Activated T-cell treated with anti-CD3 and anti-CD28 coated beads for 1 hour (primary cell): ENCODE results near the gene MEOX2.

Experiments used
- DNase-seq: peaks from one replicate; pipeline ENCODE4 v3.0.0-alpha.2; 2020; ENCODE audit warnings: low read depth

MEOX2 gene

DNA sequence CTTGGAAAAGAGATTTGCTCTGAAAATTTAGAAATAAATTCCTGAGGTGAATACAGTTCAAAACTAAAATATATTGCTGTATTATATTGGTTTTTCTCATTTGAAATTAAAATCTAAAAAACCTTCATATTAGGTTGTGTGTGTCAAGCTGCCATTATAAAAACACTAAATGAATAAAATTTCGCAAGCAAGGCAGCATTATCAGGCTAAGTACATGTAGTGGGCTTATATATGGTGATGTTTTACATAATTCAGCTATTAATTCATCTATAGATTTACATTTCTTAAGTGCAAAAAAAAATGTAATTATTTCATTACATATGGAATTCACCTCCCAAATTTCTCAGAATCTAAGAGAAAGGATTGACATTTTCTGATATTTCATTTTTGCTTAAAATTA, 5.3 kb downstream of the MEOX2 start:
- DNase-seq, result no peak

GRCh38 chr7:15680446-15680845, 6.0 kb downstream of the MEOX2 start:
- no peak for DNase-seq

- DNase-seq, result no peak
Observed at GRCh38 chr7:15679306-15679705, 7.2 kb downstream of the MEOX2 start.

GRCh38 chr7:15678653-15679052, 7.8 kb downstream of the MEOX2 start:
- DNase-seq, result no peak

GRCh38 chr7:15675379-15675778, 11.1 kb downstream of the MEOX2 start:
- DNase-seq, result no peak

- DNase-seq, result no peak
Observed at GRCh38 chr7:15674586-15674985, 11.9 kb downstream of the MEOX2 start.

DNA sequence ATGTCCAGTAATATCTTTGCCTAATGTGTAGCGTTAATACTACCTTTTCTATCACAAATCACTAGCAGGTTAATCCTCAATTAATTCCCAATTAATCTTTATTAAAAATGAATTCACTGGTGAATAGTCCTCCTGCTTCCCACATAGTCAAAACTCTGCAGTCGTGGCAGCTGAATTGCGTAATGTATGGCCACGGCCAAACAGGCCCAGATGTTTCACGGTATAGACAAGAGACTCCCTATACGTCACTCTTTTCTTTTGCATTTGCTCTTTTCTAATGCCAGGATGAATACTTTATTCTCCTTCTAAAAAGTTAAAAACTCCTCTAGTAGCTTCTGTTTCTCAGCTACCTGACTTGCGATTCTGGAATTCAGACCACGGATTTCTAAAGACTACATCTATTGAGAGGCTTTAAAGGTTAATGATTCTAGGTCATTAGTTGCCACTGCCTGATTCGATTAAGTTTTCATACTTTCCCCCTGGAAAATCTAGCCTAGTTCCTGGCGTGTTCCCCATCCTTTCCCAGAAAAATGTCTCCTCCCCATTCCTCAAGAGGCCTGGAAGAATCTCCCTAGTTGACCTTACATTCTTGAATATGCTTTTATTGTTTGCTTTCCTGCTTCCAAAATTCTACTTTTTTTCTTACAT, 16.9 kb downstream of the MEOX2 start:
- no peak for DNase-seq

GRCh38 chr7:15667991-15668390, 18.5 kb downstream of the MEOX2 start:
- DNase-seq, result no peak

- DNase-seq, result no peak
Observed at GRCh38 chr7:15662451-15662850, 24.0 kb downstream of the MEOX2 start.

DNA sequence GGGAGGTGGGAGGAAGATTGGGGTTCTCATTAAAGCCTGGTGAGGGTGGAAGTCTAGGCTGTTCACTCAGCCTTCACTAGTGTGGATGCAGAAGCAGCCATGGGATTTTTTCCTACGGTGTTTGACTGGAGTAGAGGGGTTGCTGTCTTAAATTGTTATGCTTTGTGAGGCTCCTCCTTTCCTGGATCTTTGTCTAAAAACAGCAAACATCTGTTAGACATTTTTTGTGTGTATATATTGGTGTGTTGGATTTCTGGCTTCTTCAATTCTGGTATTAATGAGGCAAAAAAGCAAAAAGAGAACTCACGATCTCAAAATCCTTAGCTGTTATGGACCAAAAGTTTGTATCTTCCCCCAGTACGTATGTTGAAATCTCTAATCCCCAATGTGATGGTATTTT, 28.2 kb downstream of the MEOX2 start:
- no peak for DNase-seq

GRCh38 chr7:15652776-15653290, 33.6 kb downstream of the MEOX2 start:
- DNase-seq, result no peak

GRCh38 chr7:15651693-15652092, 34.8 kb downstream of the MEOX2 start:
- no peak for DNase-seq

GRCh38 chr7:15650787-15651186, 35.7 kb downstream of the MEOX2 start:
- DNase-seq, result no peak

DNA sequence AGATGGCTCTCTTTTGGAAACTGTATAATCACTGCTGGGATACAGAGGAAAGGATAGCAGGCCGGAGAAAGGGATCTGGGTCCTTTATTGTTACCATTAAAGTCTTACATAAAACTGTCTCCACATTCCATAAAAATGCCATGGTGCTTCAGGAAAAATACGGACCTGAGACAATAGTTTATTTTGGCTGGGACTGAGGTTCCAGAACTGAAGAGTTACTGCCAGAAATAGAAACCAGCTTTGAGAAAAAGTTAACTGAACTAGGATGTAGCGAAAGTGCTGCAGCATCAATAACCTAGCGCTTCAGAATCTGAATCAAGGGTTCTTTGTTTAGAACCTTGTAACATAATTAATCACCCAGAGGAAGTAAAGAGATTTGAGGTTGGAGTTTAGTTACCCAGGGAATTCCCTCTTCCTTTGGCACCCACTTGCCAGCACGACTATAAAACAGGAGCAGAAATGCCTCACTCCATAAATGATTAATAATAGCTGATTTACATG, 38.0 kb downstream of the MEOX2 start:
- no peak for DNase-seq

- DNase-seq, result no peak
Observed at GRCh38 chr7:15647309-15647708, 39.2 kb downstream of the MEOX2 start.

DNA sequence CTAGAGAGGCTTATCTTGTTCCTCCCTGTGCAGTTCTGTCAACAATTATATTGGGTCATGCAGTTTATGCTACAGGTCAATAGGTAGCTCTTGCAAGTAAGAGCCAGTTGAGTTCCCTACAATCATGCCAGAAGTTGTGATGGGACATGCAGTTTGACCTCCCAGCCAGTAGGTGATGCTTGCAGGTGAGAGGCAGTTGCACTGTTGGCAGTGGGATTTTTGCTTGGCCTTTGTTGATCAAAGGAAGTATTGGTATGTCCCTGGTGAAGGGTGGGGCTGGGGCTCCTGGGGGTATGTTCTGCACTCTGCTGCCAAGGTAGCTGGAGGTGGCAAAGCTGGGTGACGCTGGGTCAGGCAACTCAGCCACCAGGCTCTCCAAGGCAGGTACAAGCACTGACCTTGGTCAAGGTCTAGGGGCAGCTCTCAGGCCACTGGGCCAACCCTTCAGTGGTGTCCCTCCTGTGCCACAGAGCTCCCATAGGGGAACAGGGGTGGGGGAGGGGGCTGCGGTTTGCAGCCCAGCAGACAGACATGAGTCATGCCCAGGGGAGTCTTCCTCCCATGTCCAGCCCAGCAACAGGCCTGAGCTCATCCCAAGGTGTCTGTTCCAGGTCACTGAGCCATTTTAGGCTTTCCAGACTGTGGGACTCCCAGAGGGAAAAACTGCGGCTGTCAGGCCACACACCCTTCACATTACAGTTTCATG, 43.3 kb downstream of the MEOX2 start:
- DNase-seq, result no peak

GRCh38 chr7:15628876-15629275, 57.6 kb downstream of the MEOX2 start:
- DNase-seq, result no peak

DNA sequence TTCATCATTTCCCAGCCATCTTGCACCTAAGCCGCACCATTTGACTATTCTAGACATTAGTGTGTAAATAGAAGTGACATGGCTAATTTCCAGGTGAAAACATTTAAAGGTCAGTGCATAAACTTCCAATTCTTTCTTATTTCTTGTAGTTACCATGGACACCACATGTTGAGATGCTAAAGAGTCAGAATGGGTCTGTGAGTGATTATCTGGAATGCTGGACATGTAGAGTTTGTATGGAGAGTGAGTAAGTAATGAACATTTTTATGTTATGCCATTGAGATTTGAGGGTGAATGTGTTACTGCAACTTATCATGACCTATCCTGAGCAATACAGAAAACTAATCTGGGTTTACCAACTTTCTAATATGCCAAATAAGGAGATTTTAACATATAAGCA, 60.4 kb downstream of the MEOX2 start:
- DNase-seq, result no peak

DNA sequence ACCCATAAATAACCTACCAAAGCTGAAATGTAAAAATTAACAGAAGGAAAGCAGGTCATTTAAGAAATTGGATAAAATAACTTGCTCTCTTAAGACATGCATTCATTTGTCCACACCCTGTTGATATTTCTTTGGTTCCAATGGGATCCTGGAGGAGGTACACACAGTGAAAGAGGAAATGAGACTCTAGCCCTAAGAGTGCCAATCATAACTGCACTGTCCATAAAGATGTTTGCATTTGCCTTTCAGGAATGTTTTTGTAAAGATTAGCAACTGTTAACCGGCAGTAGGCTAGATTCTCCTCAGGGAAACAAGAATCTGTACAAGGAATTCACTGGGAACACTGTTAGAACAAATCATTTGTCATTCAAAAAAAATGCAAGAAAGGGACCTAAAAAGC, 61.0 kb downstream of the MEOX2 start:
- DNase-seq, result no peak

DNA sequence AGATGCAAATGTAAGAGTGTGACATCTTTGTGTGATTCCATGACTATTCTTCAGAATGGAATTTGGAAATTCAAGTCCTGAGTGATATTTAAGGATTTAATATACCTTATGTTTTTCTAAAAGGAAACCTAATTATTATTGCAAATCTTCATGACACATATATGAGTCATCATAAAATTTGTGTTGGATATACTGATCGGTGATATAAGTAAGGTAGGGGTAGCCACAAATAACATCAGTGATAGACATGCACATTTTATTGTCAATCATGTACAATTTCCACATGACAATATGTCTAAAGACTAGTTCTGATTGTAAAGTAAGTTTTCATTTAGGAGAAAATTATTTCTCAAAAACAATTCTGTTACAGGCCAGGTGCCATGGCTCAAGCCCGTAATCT, 65.0 kb downstream of the MEOX2 start:
- DNase-seq, result no peak

GRCh38 chr7:15620491-15621185, 65.8 kb downstream of the MEOX2 start:
- no peak for DNase-seq

DNA sequence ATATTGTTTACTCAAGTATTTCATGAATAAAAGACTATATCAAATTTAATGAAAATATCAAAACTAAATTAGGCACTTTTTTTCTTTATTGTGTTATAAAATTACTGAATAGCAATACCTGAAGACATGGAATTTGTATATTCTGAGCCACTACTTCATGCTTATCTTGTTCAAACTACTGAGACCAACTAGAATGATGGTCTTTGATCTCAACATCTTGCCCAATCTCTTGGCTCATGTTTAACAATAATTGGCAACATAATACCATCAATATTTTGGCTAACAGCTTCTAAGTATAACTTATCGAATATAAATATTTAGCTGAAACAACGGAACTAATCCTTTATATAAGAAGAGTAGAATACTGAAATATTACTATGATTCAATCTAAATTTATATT, 68.2 kb downstream of the MEOX2 start:
- DNase-seq, result no peak

DNA sequence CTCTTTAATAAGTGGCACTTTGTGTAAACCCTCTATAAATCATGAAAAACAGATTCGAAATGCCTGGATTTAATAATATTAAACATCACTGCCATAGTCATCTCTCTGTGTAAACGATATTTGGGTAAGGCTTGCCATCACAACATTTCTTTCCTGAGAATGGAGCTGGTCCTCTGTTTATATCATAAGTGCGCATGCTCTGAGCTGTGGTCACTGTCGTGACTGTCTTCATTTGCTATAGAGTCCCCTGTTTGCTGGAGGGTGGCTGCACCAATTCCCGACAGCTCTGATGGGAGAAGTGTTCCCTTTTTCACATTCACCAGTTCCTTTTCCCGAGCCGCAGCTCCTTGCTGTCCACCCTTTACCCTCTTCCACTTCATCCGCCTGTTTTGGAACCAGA, 74.3 kb downstream of the MEOX2 start:
- no peak for DNase-seq
